ENCODE data around the gene ATF4.
"Not testable (repeated sequence)": the region's sequence is repeated elsewhere in the genome, so short reads cannot be mapped to it uniquely, and the experiment has no call there.

ATF4 gene

GRCh38 chr22:39517470-39517869 lies 2.9 kb upstream of the ATF4 start:
- no peak overlapping the region for H3K4me3 ChIP-seq (replicated peaks; ENCODE audit: low read depth, low read length)
- no peak for DNase-seq (ENCODE audit: extremely low read depth, low read depth)
- TF ChIP-seq CTCF (IDR thresholded peaks at IDR 0.05; ENCODE audit: low read depth, low read length, missing control alignments), result no peak

GRCh38 chr22:39518144-39518786 lies 2.1 kb upstream of the ATF4 start:
- H3K4me3 ChIP-seq (replicated peaks; ENCODE audit: low read depth, low read length), result peak overlapping the region; percentile 88

GRCh38 chr22:39518996-39519680 lies 1.2 kb upstream of the ATF4 start:
- no peak for DNase-seq (ENCODE audit: extremely low read depth, low read depth)
- TF ChIP-seq CTCF (IDR thresholded peaks at IDR 0.05; ENCODE audit: low read depth, low read length, missing control alignments), result no peak
- H3K4me3 ChIP-seq (replicated peaks; ENCODE audit: low read depth, low read length), result peak overlapping the region; percentile 88

More at GRCh38 chr22:39518144-39518786, 2.1 kb upstream of the ATF4 start:
- no peak for DNase-seq (ENCODE audit: extremely low read depth, low read depth)
- no peak for TF ChIP-seq CTCF (IDR thresholded peaks at IDR 0.05; ENCODE audit: low read depth, low read length, missing control alignments)

- DNase-seq (ENCODE audit: extremely low read depth, low read depth), result peak; percentile 97
- TF ChIP-seq CTCF (IDR thresholded peaks at IDR 0.05; ENCODE audit: low read depth, low read length, missing control alignments), result no peak
- peak overlapping the region; percentile 88 for H3K4me3 ChIP-seq (replicated peaks; ENCODE audit: low read depth, low read length)
Measured at GRCh38 chr22:39519681-39520225, 609 bp upstream of the ATF4 start.

- not testable (repeated sequence) for DNase-seq (ENCODE audit: extremely low read depth, low read depth)
- peak overlapping the region; percentile 88 for H3K4me3 ChIP-seq (replicated peaks; ENCODE audit: low read depth, low read length)
Measured at GRCh38 chr22:39521106-39521885, 934 bp downstream of the ATF4 start.

- DNase-seq (ENCODE audit: extremely low read depth, low read depth), result not testable (repeated sequence)
- peak overlapping the region; percentile 88 for H3K4me3 ChIP-seq (replicated peaks; ENCODE audit: low read depth, low read length)
Measured at GRCh38 chr22:39522091-39522490, 1.7 kb downstream of the ATF4 start.

- DNase-seq (ENCODE audit: extremely low read depth, low read depth), result no peak
- TF ChIP-seq CTCF (IDR thresholded peaks at IDR 0.05; ENCODE audit: low read depth, low read length, missing control alignments), result no peak
- peak overlapping the region; percentile 88 for H3K4me3 ChIP-seq (replicated peaks; ENCODE audit: low read depth, low read length)
Measured at GRCh38 chr22:39522567-39523300, 2.4 kb downstream of the ATF4 start.

Measured in HFF-Myc (cell line).